ENCODE measurements around the gene ZNF346.

DNA sequence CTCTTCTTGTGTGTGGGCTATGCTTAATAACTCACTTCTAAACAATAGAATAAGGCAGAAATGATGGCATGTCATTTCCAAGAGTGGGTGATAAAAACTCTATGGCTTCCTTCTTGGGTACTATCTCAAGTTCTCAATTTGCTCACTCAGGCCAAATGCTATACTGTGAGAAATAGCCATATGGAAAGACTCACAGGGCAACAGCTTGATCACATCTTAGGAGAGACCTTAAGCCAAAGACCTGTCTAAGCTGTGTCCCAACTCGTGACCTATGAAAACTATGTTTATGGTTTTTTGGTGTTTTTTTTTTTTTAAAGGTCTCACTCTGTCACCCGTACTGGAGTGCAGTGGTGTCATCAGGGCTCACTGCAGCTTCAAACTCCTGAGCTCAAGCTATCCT, 13.8 kb upstream of the ZNF346 start:
- TF ChIP-seq CTCF (conservative IDR thresholded peaks at IDR 0.05; ENCODE audit: low read depth, low read length) (no peak), EZH2 (IDR thresholded peaks at IDR 0.05; ENCODE audit: borderline replicate concordance, low read depth, low read length, poor library complexity, severe bottlenecking) (no peak)

Measured in A673 (cell line).